AG04449 (cell line): ENCODE results near the gene GTF2A1.

ENCODE experiments used
- CTCF ChIA-PET: fragments of 350-600 bp; formaldehyde crosslinking; extraction: SDS; loops from one replicate; lab custom pipeline; 2021; ENCODE audit warnings: antibody characterized with exemption; lab: Yijun Ruan, JAX
- POLR2A ChIA-PET: fragments of 400-600, 350-600 bp; formaldehyde crosslinking; extraction: SDS; loops from one replicate; lab custom pipeline; 2020; ENCODE audit warnings: antibody characterized with exemption, inconsistent platforms; lab: Yijun Ruan, JAX
- DNase-seq: peaks from one replicate; pipeline ENCODE4 v3.0.0-alpha.2; 2010; ENCODE audit warnings: low read depth, low spot score
- H3K4me3 ChIP-seq: 2 replicates; pipeline ENCODE4 v1.5.1; 2011; ENCODE audit warnings: low read depth, mild to moderate bottlenecking, control low read depth, low read length
- TF ChIP-seq, protein P1 (sequence below): IDR thresholded peaks from one replicate; pipeline ENCODE4 v1.5.1; 2011; ENCODE audit warnings: mild to moderate bottlenecking, moderate library complexity, low read length, control low read depth, inconsistent platforms; ENCODE audit not compliant: insufficient read depth; ENCODE audit errors: missing control alignments

Gene GTF2A1

DNA sequence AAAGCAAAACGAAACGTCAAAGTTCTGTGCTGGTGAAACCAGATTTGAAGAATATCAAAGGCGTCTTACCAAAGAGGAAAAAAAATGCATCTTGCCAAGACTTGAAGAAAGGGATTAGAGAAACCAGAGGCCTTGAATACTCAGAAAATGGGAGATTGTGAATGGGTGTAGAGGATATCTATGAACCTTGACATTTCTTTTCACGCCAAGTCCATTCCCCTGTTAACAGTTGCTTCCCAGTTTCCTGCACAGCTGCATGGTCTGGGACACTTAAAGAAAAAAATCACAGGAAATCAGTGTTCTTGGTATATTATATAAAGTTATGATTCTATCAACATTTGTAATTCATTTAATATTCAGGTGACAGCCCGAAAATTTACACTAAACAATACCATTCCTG, 1.4 kb upstream of the GTF2A1 start:
- DNase-seq: no peak
- ChIA-PET POLR2A (no interaction called here), CTCF (no interaction called here)
- H3K4me3 ChIP-seq: no peak overlapping the region
- TF ChIP-seq, protein P1, sequence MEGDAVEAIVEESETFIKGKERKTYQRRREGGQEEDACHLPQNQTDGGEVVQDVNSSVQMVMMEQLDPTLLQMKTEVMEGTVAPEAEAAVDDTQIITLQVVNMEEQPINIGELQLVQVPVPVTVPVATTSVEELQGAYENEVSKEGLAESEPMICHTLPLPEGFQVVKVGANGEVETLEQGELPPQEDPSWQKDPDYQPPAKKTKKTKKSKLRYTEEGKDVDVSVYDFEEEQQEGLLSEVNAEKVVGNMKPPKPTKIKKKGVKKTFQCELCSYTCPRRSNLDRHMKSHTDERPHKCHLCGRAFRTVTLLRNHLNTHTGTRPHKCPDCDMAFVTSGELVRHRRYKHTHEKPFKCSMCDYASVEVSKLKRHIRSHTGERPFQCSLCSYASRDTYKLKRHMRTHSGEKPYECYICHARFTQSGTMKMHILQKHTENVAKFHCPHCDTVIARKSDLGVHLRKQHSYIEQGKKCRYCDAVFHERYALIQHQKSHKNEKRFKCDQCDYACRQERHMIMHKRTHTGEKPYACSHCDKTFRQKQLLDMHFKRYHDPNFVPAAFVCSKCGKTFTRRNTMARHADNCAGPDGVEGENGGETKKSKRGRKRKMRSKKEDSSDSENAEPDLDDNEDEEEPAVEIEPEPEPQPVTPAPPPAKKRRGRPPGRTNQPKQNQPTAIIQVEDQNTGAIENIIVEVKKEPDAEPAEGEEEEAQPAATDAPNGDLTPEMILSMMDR: no peak

DNA sequence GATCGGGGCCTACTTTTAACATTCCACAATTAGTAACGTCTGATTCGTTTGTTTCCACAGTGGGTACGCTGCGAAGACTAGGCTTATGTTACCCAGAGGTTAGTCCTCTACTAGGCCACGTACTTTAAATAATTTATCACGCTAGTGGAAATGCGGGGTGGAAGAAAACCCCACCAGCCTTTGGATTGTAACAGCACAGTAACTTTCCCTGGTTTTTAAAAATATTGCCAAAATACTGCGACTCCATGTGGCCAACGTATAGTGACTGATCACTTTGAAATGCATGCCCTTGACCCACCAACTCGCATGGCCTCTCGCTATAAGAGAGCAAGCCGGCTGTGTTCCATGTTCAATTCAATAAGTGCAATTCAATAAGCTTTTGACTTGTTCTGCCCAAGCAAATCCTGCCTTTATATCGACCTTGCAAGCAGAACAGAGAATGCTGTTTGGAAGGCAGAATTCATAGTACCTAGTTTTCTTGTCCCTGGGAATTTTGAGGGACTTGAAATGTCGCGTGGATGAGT, 882 bp upstream of the GTF2A1 start:
- CTCF ChIA-PET: interaction anchor here (0.8 to 1.0 kb wide), 2 partner anchors 51 to 243 kb away, joined by 4 read pairs; no protein-coding TSS in a partner anchor
- TF ChIP-seq, protein P1: no peak
- POLR2A ChIA-PET: interaction anchor here (0.6 to 1.6 kb wide), 9 partner anchors 11 to 945 kb away, joined by 3 to 8 read pairs (median 3); no protein-coding TSS in a partner anchor
- peak overlapping the region; percentile 82 for H3K4me3 ChIP-seq
- no peak for DNase-seq

DNA sequence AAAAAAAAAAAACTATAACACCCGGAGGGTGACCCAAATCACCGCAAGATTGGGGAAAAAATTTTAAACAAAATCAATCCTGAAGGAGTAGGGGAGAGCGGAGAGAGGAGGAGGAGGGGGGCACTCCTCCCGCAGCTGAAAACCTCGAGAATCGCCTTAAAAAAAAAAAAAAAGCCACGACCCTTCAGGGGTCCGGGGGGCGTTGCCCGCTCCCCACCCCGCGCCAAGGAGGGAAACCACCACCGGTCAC, 254 bp downstream of the GTF2A1 start:
- POLR2A ChIA-PET: interaction anchor here (0.6 to 1.6 kb wide), 12 partner anchors 9 to 1475 kb away, joined by 3 to 8 read pairs (median 4); no protein-coding TSS in a partner anchor
- peak overlapping the region; percentile 74 for H3K4me3 ChIP-seq
- DNase-seq: no peak
- TF ChIP-seq, protein P1: no peak
- CTCF ChIA-PET: interaction anchor here (0.7 to 1.0 kb wide), 2 partner anchors 50 to 223 kb away, joined by 3 to 4 read pairs; no protein-coding TSS in a partner anchor

DNA sequence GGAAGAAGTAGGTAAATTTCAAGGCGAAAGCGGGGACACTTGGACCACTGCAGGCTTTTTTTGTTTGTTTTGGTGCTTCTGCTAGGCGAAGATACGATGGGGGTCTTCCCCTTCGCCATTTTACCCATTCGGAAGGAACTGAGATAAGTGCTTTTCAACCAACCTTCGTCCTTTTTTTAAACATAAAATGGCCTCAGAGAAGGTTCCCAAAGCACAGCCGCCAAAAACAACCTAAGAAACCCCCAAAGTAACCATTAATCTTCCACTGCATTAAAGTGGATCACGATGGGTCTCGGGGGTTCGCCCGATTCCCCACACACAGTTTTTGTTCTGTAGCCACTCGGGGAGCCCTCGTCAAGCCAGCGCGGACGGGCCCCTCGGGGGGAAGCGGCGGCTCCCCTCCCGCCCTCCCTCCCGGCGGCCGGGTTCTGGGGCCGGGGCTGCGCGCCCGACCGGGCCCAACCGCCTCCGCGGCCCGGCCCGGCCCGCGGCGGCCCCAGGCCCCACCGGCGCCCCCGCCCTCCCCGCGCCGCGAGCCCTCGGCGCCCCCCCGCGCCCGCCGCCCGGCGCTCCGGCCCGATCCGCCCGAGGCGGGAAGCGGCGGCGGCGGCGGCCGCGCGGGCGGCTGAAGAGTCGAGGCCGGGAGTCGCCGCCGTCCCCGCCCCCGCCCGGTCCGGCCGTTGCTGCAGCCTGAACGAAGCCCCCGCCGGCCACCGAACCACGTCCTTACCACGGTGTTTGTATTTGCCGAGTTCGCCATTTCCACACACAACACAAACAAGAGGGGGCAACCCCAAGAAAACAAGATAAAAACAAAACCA, 790 bp downstream of the GTF2A1 start:
- TF ChIP-seq, protein P1: no peak
- POLR2A ChIA-PET: interaction anchor here (0.6 to 1.6 kb wide), 10 partner anchors 27 to 1475 kb away, joined by 3 to 8 read pairs (median 4); no protein-coding TSS in a partner anchor
- no peak for DNase-seq

DNA sequence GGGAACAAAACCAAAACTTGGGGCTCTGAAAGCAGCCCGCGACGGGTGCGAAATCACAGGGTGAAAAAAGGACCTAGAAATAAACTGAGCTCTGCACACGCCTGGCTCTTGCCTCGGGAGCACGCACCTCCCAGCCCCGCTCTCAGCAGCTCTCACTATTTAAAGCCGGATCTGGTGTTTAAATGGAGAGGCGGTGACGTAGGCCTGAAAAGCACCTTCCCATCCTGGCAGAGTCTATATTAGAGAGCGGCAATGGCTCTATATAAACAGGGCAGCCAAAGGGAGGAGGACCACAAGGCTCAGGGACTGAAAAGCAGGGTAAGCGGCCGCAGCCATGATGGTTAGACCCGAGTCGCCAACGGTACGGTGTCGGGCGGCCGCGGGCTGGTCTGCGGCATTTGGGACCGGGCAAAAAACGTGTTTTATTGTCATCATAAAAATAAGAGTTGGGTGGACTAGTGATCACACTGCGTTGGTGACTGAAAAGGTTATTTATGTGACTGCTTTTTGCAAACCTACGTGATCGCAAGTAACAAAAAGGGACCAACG, 1.5 kb downstream of the GTF2A1 start:
- peak; percentile 86 for DNase-seq
- H3K4me3 ChIP-seq: peak overlapping the region; percentile 72
- ChIA-PET POLR2A (interaction anchor here (0.6 to 1.8 kb wide), 21 partner anchors 9 to 1398 kb away, joined by 3 to 10 read pairs (median 3); partner anchors contain the start of gene CEP128), CTCF (interaction anchor here (0.9 to 1.5 kb wide), 5 partner anchors 21 to 264 kb away, joined by 3 to 4 read pairs (median 3); partner anchors contain the start of gene TSHR)
- TF ChIP-seq, protein P1: no peak

More for the DNA sequence above, 790 bp downstream of the GTF2A1 start:
- peak overlapping the region; percentile 74 for H3K4me3 ChIP-seq
- CTCF ChIA-PET: interaction anchor here (0.9 to 1.5 kb wide), 3 partner anchors 22 to 50 kb away, joined by 3 to 4 read pairs (median 4); no protein-coding TSS in a partner anchor
